GM21360 (cell line): ENCODE results near the gene GPR65.
"Not testable (repeated sequence)": the region's sequence is repeated elsewhere in the genome, so short reads cannot be mapped to it uniquely, and the experiment has no call there.

Source experiments
- ATAC-seq: cut with Tn5 transposase; IDR thresholded peaks from one replicate; pipeline ENCODE4 v1.9.1; 2021; ENCODE audit warnings: mild to moderate bottlenecking, moderate library complexity; ENCODE audit not compliant: unreplicated experiment

The GPR65 gene

GRCh38 chr14:88003425-88003824, 1.5 kb upstream of the GPR65 start:
- ATAC-seq: no peak

GRCh38 chr14:88004506-88005036, 364 bp upstream of the GPR65 start:
- ATAC-seq: no peak

GRCh38 chr14:88005978-88006851, 1.3 kb downstream of the GPR65 start:
- peak; percentile 91 for ATAC-seq

GRCh38 chr14:88007608-88008007, 2.7 kb downstream of the GPR65 start:
- no peak for ATAC-seq

GRCh38 chr14:88008039-88008742, 3.3 kb downstream of the GPR65 start:
- ATAC-seq: no peak

GRCh38 chr14:88009486-88009885, 4.6 kb downstream of the GPR65 start:
- ATAC-seq: no peak

- ATAC-seq: no peak
These were observed 5.4 kb downstream of the GPR65 start for GRCh38 chr14:88010331-88010730.

GRCh38 chr14:88012495-88012894, 7.6 kb downstream of the GPR65 start:
- no peak for ATAC-seq

GRCh38 chr14:88013750-88014349, 8.9 kb downstream of the GPR65 start:
- ATAC-seq: peak; percentile 97

- ATAC-seq: no peak
These were observed 11.8 kb downstream of the GPR65 start for GRCh38 chr14:88016768-88017167.

- no peak for ATAC-seq
These were observed 12.6 kb downstream of the GPR65 start for GRCh38 chr14:88017535-88017934.

GRCh38 chr14:88023658-88024187, 18.8 kb downstream of the GPR65 start:
- no peak for ATAC-seq

- ATAC-seq: not testable (repeated sequence)
These were observed 19.5 kb downstream of the GPR65 start for GRCh38 chr14:88024252-88025086.

- ATAC-seq: no peak
These were observed 20.4 kb downstream of the GPR65 start for GRCh38 chr14:88025313-88025712.

- no peak for ATAC-seq
These were observed 22.0 kb downstream of the GPR65 start for GRCh38 chr14:88026890-88027289.

- ATAC-seq: no peak
These were observed 24.6 kb downstream of the GPR65 start for GRCh38 chr14:88029500-88029899.

- no peak for ATAC-seq
These were observed 25.1 kb downstream of the GPR65 start for GRCh38 chr14:88030079-88030478.

GRCh38 chr14:88030892-88031291, 26.0 kb downstream of the GPR65 start:
- no peak for ATAC-seq

GRCh38 chr14:88032373-88032772, 27.4 kb downstream of the GPR65 start:
- no peak for ATAC-seq

GRCh38 chr14:88034076-88034475, 29.1 kb downstream of the GPR65 start:
- no peak for ATAC-seq
